K562 (cell line): ENCODE measurements around the gene NCOA1. TPM values are rescaled to one million over a fixed set of nuclear protein-coding genes. Genes with fewer than 3 reads are reported as not detected.

ENCODE experiments used
- ARHGAP35 ChIP-seq: fragments of 450-650 bp; IDR thresholded peaks from 2 replicates; pipeline ENCODE4 v1.6.1; 2018; ENCODE audit not compliant: partially characterized antibody
- BCOR ChIP-seq: fragments of 450-650 bp; IDR thresholded peaks from 2 replicates; pipeline ENCODE4 v1.6.1; 2016
- ELF1 ChIP-seq: fragments of 200-800 bp; sonication (Bioruptor generic); IDR thresholded peaks from 2 replicates; pipeline ENCODE4 v1.6.1; 2016; ENCODE audit warnings: missing genetic modification characterization, missing compliant biosample characterization
- ESRRA ChIP-seq: fragments of 450-650 bp; IDR thresholded peaks from 2 replicates; pipeline ENCODE4 v1.6.1; 2014; ENCODE audit warnings: low read depth, mild to moderate bottlenecking, moderate library complexity, borderline replicate concordance
- FOXJ2 ChIP-seq: fragments of 200-800 bp; sonication (Bioruptor generic); IDR thresholded peaks from 2 replicates; pipeline ENCODE4 v1.6.1; 2016; ENCODE audit warnings: missing genetic modification characterization, missing compliant biosample characterization
- GABPB1 ChIP-seq: sonication (generic); formaldehyde crosslinking; IDR thresholded peaks from 2 replicates; pipeline ENCODE4 v1.8.0; 2022; ENCODE audit warnings: mild to moderate bottlenecking, missing genetic modification reagents
- HDAC3 ChIP-seq: fragments of 450-650 bp; IDR thresholded peaks from 2 replicates; pipeline ENCODE4 v1.6.1; 2018; ENCODE audit warnings: borderline replicate concordance, mild to moderate bottlenecking, moderate library complexity; ENCODE audit not compliant: partially characterized antibody
- MXI1 ChIP-seq: IDR thresholded peaks from 2 replicates; pipeline ENCODE4 v1.6.1; 2011; ENCODE audit warnings: low read depth, mild to moderate bottlenecking, improper control_type of control experiment, low read length
- MYC ChIP-seq, 2 experiments: fragments of 250-450 bp in 1 of 2; sonication (Bioruptor Pico) in 1 of 2; IDR thresholded peaks; 2 replicates each; pipeline versions ENCODE4 v1.5.1 to v1.6.1; 2012 to 2021; ENCODE audit warnings: low read depth in 2 of 2, borderline replicate concordance in 1 of 2, improper control_type of control experiment in 1 of 2, low read length in 1 of 2, mild to moderate bottlenecking in 1 of 2, moderate library complexity in 1 of 2
- NCOA1 ChIP-seq: fragments of 450-650 bp; IDR thresholded peaks from 2 replicates; pipeline ENCODE4 v1.6.1; 2016; ENCODE audit warnings: low read depth
- NR2F6 ChIP-seq: fragments of 450-650 bp; formaldehyde crosslinking; IDR thresholded peaks from 2 replicates; pipeline ENCODE4 v1.4.0; 2020; ENCODE audit warnings: mild to moderate bottlenecking
- RB1 ChIP-seq: fragments of 450-650 bp; IDR thresholded peaks from 2 replicates; pipeline ENCODE4 v1.6.1; 2017; ENCODE audit warnings: low read depth, mild to moderate bottlenecking
- RBM14 ChIP-seq: fragments of 200-400 bp; formaldehyde crosslinking; IDR thresholded peaks from 2 replicates; pipeline ENCODE4 v1.6.1; 2018; ENCODE audit warnings: low read depth, mild to moderate bottlenecking, low read length, moderate library complexity, borderline replicate concordance; ENCODE audit not compliant: insufficient read depth
- RCOR1 ChIP-seq, 2 experiments: IDR thresholded peaks; 2 replicates each; pipeline ENCODE4 v1.6.1; 2012; ENCODE audit warnings: low read depth in 2 of 2, low read length in 2 of 2, borderline replicate concordance in 1 of 2, improper control_type of control experiment in 1 of 2
- RFX1 ChIP-seq: fragments of 450-650 bp; IDR thresholded peaks from 2 replicates; pipeline ENCODE4 v1.6.1; 2016; ENCODE audit warnings: mild to moderate bottlenecking, moderate library complexity
- SUPT5H ChIP-seq: fragments of 450-650 bp; IDR thresholded peaks from 2 replicates; pipeline ENCODE4 v1.6.1; 2016
- TBL1XR1 ChIP-seq, 2 experiments: IDR thresholded peaks; 2 replicates each; pipeline ENCODE4 v1.6.1; 2012; ENCODE audit warnings: improper control_type of control experiment in 2 of 2, low read length in 2 of 2, mild to moderate bottlenecking in 1 of 2
- TGIF2 ChIP-seq: sonication (generic); formaldehyde crosslinking; IDR thresholded peaks from 2 replicates; pipeline ENCODE4 v1.8.1; 2022; ENCODE audit warnings: mild to moderate bottlenecking, missing genetic modification reagents, moderate library complexity
- U2AF1 ChIP-seq: fragments of 200-400 bp; formaldehyde crosslinking; optimal IDR thresholded peaks from 2 replicates; pipeline ENCODE3; 2017; ENCODE audit warnings: mild to moderate bottlenecking, low read depth, low read length, moderate library complexity
- ZKSCAN1 ChIP-seq: fragments of 150-350 bp; IDR thresholded peaks from 2 replicates; pipeline ENCODE4 v1.6.1; 2016; ENCODE audit warnings: low read depth, low read length
- ZNF316 ChIP-seq: fragments of 450-650 bp; IDR thresholded peaks from 2 replicates; pipeline ENCODE4 v1.6.1; 2016
- ZNF785 ChIP-seq: fragments of 250-450 bp; sonication (Bioruptor Pico); IDR thresholded peaks from 2 replicates; pipeline ENCODE4 v1.4.0; 2020; ENCODE audit warnings: mild to moderate bottlenecking
- ZSCAN32 ChIP-seq: fragments of 450-650 bp; formaldehyde crosslinking; IDR thresholded peaks from 2 replicates; pipeline ENCODE4 v1.4.0; 2020; ENCODE audit warnings: mild to moderate bottlenecking, moderate library complexity
- polyA plus RNA-seq, 8 experiments: library from polyadenylated mRNA; depleted of rRNA in 4 of 8; stranded (reverse) in 5 of 8; unstranded in 3 of 8; fragments of >200 nt; fragmentation: Nextera tagmentation in 2 of 8; fragmentation: Illumina TruSeq in 1 of 8; extraction: Ambion mirVana in 2 of 8; extraction: Trizol in 1 of 8; gene quantifications; 2 replicates each; pipeline versions ENCODE4 v1.2.1 to v1.2.3, GENCODE V29; 2011 to 2014; ENCODE audit warnings: inconsistent platforms in 1 of 8, missing spikeins in 1 of 8
- total RNA-seq, 7 experiments: library from RNA; depleted of rRNA in 6 of 7; stranded (reverse); fragments of >200 nt in 6 of 7; fragmentation: Illumina TruSeq in 2 of 7; extraction: Trizol in 2 of 7; gene quantifications; 2 replicates each; pipeline versions ENCODE4 v1.2.1 to v1.2.3, GENCODE V29; 2011 to 2021; ENCODE audit warnings: low replicate concordance in 1 of 7
- TF ChIP-seq, protein P1 (sequence below): fragments of 200-800 bp; sonication (Bioruptor generic); IDR thresholded peaks from 2 replicates; pipeline ENCODE4 v1.6.1; 2017; ENCODE audit warnings: missing genetic modification characterization, missing compliant biosample characterization
- TF ChIP-seq, protein P2 (sequence below), 2 experiments: fragments of 450-650 bp; conservative IDR thresholded peaks; 2 replicates each; pipeline ENCODE4 v1.6.1; 2017; ENCODE audit warnings: mild to moderate bottlenecking in 2 of 2, moderate library complexity in 2 of 2
- TF ChIP-seq, protein P3 (sequence below): fragments of 250-450 bp; sonication (Bioruptor Pico); IDR thresholded peaks from 2 replicates; pipeline ENCODE4 v1.5.0; 2021

Gene NCOA1
- total and polyA plus RNA-seq, 9 of the 15 experiments (the other 6 are each of a cell fraction or from before 2014, with no cell fraction given) = 4.9 to 25.7 (median 17.0) TPM

DNA sequence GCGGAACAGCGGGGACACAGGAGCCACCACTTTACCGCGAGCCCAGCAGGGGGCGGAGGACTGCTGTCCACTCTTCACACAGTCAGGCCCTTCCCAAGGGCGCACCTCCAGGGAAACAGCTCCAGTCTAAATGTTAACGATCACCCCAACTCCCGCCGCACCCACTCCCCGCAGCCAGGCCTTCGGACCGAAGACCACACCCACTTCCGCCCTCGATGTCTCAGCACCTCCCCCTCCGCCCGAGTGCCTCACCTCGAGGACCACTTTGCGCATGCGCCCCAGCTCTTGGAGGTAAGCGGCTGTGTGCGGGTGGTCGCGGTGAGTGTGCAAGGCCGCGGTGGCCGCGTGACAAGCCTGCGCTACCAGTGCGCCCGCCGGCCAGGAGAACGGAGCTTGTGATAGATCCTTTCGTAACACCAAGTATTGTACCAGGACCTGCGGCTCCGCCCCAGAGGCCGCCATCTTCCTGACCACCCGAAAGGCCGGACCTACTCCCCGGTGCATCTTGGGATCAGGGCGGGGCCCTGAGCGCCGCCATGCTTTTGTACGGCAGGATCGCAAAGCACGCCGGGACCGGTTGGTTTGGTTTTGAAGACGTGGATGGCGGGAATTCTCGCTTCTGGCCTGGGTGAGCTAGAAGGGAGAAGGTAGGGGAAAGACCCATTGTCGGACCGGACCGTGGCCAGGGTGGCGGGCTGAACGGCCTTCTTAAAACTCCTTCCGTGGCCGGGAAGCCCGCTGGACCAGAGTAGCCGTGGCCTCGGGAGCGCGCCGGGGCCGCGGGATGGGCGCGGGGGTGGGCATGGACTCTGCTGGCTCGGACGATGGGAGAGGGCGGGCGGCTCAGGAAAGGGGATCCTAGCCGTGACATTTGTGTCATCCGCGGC is 302.1 kb downstream of the NCOA1 start, which contains the start of the genes CENPO and PTRHD1 (continued):
- TF ChIP-seq ZKSCAN1 (peak; percentile 100), BCOR (0 out of 2 replicates have a peak, but pooled peaks have one; percentile 36), RBM14 (no peak), SUPT5H (peak; percentile 83), RB1 (peak; percentile 82; the same call in 1 of the 2 replicates), U2AF1 (no peak), GABPB1 (CRISPR knock-in tag) (peak; percentile 87), HDAC3 (no peak), ARHGAP35 (no peak), TBL1XR1 (IDR thresholded peaks at IDR 0.05; ENCODE audit: low read length in 2 of 2) (peak in 1 of 2 experiments; percentile 33; a peak in 2 of 4 replicates), ZNF785 (CRISPR knock-in tag) (no peak), ESRRA (peak; percentile 70; the same call in 1 of the 2 replicates), NCOA1 (no peak), RCOR1 (IDR thresholded peaks at IDR 0.05; ENCODE audit: borderline replicate concordance in 1 of 2, low read depth in 2 of 2, low read length in 2 of 2) (peak in 1 of 2 experiments; percentile 58; a peak in 1 of 4 replicates), RFX1 (no peak), TGIF2 (no peak), MXI1 (0 out of 2 replicates have a peak, but pooled peaks have one; percentile 25), NR2F6 (CRISPR knock-in tag) (no peak), ZSCAN32 (CRISPR knock-in tag) (peak; percentile 6; the same call in 1 of the 2 replicates), ELF1 (peak; percentile 79), MYC (IDR thresholded peaks at IDR 0.05; ENCODE audit: low read depth, low read length) (peak; percentile 80), MYC (CRISPR knock-in tag; IDR thresholded peaks at IDR 0.05; ENCODE audit: borderline replicate concordance, low read depth) (peak; percentile 58; the same call in 1 of the 2 replicates), FOXJ2 (tag) (no peak; the same call in 1 of the 2 replicates), ZNF316 (no peak)
- TF ChIP-seq, protein P1, sequence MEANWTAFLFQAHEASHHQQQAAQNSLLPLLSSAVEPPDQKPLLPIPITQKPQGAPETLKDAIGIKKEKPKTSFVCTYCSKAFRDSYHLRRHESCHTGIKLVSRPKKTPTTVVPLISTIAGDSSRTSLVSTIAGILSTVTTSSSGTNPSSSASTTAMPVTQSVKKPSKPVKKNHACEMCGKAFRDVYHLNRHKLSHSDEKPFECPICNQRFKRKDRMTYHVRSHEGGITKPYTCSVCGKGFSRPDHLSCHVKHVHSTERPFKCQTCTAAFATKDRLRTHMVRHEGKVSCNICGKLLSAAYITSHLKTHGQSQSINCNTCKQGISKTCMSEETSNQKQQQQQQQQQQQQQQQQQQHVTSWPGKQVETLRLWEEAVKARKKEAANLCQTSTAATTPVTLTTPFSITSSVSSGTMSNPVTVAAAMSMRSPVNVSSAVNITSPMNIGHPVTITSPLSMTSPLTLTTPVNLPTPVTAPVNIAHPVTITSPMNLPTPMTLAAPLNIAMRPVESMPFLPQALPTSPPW (CRISPR knock-in tag) = peak; percentile 68
- TF ChIP-seq, protein P2, sequence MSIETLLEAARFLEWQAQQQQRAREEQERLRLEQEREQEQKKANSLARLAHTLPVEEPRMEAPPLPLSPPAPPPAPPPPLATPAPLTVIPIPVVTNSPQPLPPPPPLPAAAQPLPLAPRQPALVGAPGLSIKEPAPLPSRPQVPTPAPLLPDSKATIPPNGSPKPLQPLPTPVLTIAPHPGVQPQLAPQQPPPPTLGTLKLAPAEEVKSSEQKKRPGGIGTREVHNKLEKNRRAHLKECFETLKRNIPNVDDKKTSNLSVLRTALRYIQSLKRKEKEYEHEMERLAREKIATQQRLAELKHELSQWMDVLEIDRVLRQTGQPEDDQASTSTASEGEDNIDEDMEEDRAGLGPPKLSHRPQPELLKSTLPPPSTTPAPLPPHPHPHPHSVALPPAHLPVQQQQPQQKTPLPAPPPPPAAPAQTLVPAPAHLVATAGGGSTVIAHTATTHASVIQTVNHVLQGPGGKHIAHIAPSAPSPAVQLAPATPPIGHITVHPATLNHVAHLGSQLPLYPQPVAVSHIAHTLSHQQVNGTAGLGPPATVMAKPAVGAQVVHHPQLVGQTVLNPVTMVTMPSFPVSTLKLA (conservative IDR thresholded peaks at IDR 0.05) = peak; percentile 61 to 81
- TF ChIP-seq, protein P3, sequence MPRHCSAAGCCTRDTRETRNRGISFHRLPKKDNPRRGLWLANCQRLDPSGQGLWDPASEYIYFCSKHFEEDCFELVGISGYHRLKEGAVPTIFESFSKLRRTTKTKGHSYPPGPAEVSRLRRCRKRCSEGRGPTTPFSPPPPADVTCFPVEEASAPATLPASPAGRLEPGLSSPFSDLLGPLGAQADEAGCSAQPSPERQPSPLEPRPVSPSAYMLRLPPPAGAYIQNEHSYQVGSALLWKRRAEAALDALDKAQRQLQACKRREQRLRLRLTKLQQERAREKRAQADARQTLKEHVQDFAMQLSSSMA (CRISPR knock-in tag) = no peak
